Mesendoderm (in vitro differentiated cells): ENCODE results near the gene KIF21B.

ENCODE experiments used
- DNase-seq: peaks from one replicate; pipeline ENCODE4 v3.0.0; 2013
- H2AK5ac ChIP-seq: 2 replicates; pipeline ENCODE4 v1.6.1; 2013; ENCODE audit warnings: low read length, inconsistent platforms
- H2BK120ac ChIP-seq: 2 replicates; pipeline ENCODE4 v1.6.1; 2013; ENCODE audit warnings: low read depth, mild to moderate bottlenecking, low read length, moderate library complexity, mixed read lengths
- H2BK15ac ChIP-seq: replicated peaks from 2 replicates; pipeline ENCODE4 v1.6.1; 2013; ENCODE audit warnings: low read depth, mild to moderate bottlenecking, moderate library complexity
- H2BK5ac ChIP-seq: 2 replicates; pipeline ENCODE4 v1.6.1; 2013; ENCODE audit warnings: low read length, inconsistent platforms
- H3K18ac ChIP-seq: 2 replicates; pipeline ENCODE4 v1.6.1; 2013; ENCODE audit warnings: mild to moderate bottlenecking, low read length, mixed read lengths
- H3K23ac ChIP-seq: one replicate; pipeline ENCODE4 v1.6.1; 2013; ENCODE audit warnings: low read length
- H3K27ac ChIP-seq: 2 replicates; pipeline ENCODE4 v1.5.1; 2013; ENCODE audit warnings: low read depth, mild to moderate bottlenecking, inconsistent platforms, low read length, moderate library complexity
- H3K27me3 ChIP-seq: 2 replicates; pipeline ENCODE4 v1.6.1; 2013; ENCODE audit warnings: low read length, control low read depth, mild to moderate bottlenecking, inconsistent platforms; ENCODE audit not compliant: insufficient read depth, poor library complexity
- H3K36me3 ChIP-seq: 2 replicates; pipeline ENCODE4 v1.6.1; 2013; ENCODE audit warnings: low read length, inconsistent platforms; ENCODE audit not compliant: control insufficient read depth, insufficient read depth
- H3K4ac ChIP-seq: one replicate; pipeline ENCODE4 v1.6.1; 2013; ENCODE audit warnings: low read depth, mild to moderate bottlenecking, low read length, moderate library complexity
- H3K4me1 ChIP-seq: 2 replicates; pipeline ENCODE4 v1.6.1; 2013; ENCODE audit warnings: low read depth, low read length, inconsistent platforms; ENCODE audit not compliant: control insufficient read depth
- H3K4me2 ChIP-seq: 2 replicates; pipeline ENCODE4 v1.6.1; 2013; ENCODE audit warnings: low read length
- H3K4me3 ChIP-seq: 2 replicates; pipeline ENCODE4 v1.5.1; 2013; ENCODE audit warnings: mild to moderate bottlenecking, low read length
- H3K56ac ChIP-seq: one replicate; pipeline ENCODE4 v1.6.1; 2013; ENCODE audit warnings: low read length
- H3K79me1 ChIP-seq: 2 replicates; pipeline ENCODE4 v1.6.1; 2013; ENCODE audit warnings: low read length, inconsistent platforms
- H3K79me2 ChIP-seq: 2 replicates; pipeline ENCODE4 v1.6.1; 2013; ENCODE audit warnings: mild to moderate bottlenecking, low read length; ENCODE audit not compliant: control insufficient read depth, insufficient read depth
- H3K9ac ChIP-seq: 2 replicates; pipeline ENCODE4 v1.6.1; 2013; ENCODE audit warnings: low read length, inconsistent platforms
- H4K5ac ChIP-seq: one replicate; pipeline ENCODE4 v1.6.1; 2013; ENCODE audit warnings: low read length
- H4K8ac ChIP-seq: one replicate; pipeline ENCODE4 v1.6.1; 2013; ENCODE audit warnings: low read depth, mild to moderate bottlenecking, control low read depth, low read length, moderate library complexity
- WGBS: extraction: QIAGEN DNeasy Blood & Tissue Kit; methylation state at CpG from one replicate; pipeline ENCODE4 v1.1.7; 2013; ENCODE audit warnings: low lambda C conversion rate, missing lambda C conversion rate; ENCODE audit not compliant: insufficient coverage; ENCODE audit errors: extremely low coverage; 5-methylcytosine and 5-hydroxymethylcytosine counted together

The KIF21B gene

GRCh38 chr1:201021630-201022492 lies 1.7 kb downstream of the KIF21B start:
- Histone ChIP-seq H2BK120ac (no peak overlapping the region), H2BK15ac (no peak overlapping the region), H3K79me1 (peaks cover 2% of the 10 kb centered on the region), H3K56ac (no peak overlapping the region), H3K4me1 (peaks cover 33% of the 10 kb centered on the region), H3K4me2 (no peak overlapping the region), H2AK5ac (no peak overlapping the region), H3K23ac (no peak overlapping the region), H3K4me3 (no peak overlapping the region), H3K9ac (no peak overlapping the region), H3K27ac (no peak overlapping the region), H3K79me2 (no peaks in the 10 kb centered on the region), H2BK5ac (no peak overlapping the region), H3K18ac (no peak overlapping the region), H4K5ac (no peak overlapping the region), H4K8ac (no peak overlapping the region), H3K4ac (no peak overlapping the region), H3K27me3 (no peaks in the 10 kb centered on the region), H3K36me3 (no peaks in the 10 kb centered on the region)
- DNase-seq = no peak
- WGBS = no CpG with 5 or more reads among the region's 7 CpGs

DNA sequence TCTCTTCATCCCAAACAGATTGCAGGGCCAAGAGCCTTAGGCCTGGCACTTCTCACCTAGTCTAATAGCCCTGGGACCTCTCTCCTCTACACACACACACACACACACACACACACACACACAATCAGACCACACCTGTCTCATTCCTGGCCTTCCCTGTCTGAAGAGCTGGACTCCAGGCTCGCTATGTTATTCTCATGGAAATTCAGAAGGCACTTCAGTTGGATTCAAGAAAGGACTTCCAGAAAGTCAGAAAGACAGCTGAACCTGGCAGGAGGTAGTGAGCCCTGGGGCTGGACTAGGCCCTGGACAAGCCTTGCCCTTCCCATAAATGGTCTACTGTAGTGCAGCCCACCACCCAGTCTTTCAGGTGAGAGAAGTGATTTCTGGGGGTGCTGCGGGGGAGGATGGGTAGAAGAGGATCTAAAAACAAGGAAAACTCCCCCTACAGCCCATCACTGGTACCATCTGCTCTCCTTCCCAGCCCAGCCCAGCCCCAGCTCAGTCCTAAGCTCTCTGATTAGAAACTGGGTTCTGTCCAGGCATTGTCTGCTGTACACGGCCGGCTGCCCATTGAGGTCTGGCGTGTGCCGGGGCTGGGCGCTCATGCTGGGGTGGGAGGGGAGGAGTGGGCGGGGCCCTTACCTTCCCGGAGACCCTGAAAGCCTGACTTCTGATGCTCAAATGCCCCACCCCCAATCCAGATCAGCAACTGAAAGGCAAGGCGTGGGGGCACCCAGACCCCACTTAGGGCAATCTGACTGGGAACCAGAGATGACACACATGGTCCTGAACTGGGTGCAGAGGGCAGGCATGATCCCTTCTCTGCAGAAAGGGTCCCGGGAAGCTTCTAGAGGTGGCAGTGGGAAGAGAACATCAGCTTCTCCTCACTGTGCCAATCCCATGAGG lies 2.5 kb downstream of the KIF21B start:
- Histone ChIP-seq H3K23ac (no peak overlapping the region), H3K27me3 (no peaks in the 10 kb centered on the region), H2AK5ac (peak overlapping the region; percentile 14), H3K27ac (peak overlapping the region; percentile 42), H2BK120ac (no peak overlapping the region), H3K4me2 (no peak overlapping the region), H4K5ac (peak overlapping the region; percentile 65), H3K36me3 (no peaks in the 10 kb centered on the region), H3K79me1 (peaks cover 2% of the 10 kb centered on the region), H4K8ac (no peak overlapping the region), H3K9ac (peak overlapping the region; percentile 40), H2BK5ac (peak overlapping the region; percentile 58), H3K79me2 (no peaks in the 10 kb centered on the region), H3K18ac (peak overlapping the region; percentile 1), H2BK15ac (no peak overlapping the region), H3K4me1 (peaks cover 35% of the 10 kb centered on the region), H3K4me3 (no peak overlapping the region), H3K56ac (peak overlapping the region; percentile 70), H3K4ac (no peak overlapping the region)
- no CpG with 5 or more reads among the region's 11 CpGs for WGBS
- peak; percentile 73 for DNase-seq

DNA sequence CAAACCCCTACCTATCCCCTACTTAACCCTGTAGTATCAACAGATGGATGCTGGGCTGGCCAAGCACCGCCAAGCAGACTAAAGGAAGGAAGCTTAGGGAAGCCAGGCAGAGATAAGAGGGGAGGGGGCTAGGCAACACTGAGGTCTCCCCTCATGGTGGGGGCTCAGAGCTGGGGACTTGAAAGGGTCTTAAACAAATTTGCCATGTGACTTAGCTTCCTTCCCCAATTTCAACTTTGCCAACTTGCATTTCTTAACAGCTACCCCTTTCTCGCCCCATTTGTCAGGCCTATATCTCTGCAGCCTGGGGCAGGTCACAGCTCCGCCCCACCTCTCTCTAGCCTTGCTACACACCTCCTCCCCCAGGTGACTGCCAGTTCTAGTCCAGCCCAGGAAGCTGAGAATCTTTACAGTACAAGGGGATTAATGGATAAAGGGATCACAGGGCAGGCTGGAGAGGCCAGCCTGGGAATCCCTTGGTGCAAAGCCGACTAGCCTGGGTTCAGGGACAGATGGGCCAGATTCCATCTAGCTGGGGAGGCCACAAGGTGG lies 3.4 kb downstream of the KIF21B start:
- H3K36me3 ChIP-seq = no peaks in the 10 kb centered on the region
- H3K27me3 ChIP-seq = no peaks in the 10 kb centered on the region
- H3K79me1 ChIP-seq = peaks cover 2% of the 10 kb centered on the region
- no peak overlapping the region for H2BK120ac ChIP-seq
- peaks cover 38% of the 10 kb centered on the region for H3K4me1 ChIP-seq
- H2BK5ac ChIP-seq = peak overlapping the region; percentile 58
- WGBS = no CpG with 5 or more reads among the region's 4 CpGs
- DNase-seq = peak; percentile 91
- H3K9ac ChIP-seq = peak overlapping the region; percentile 40
- no peak overlapping the region for H3K23ac ChIP-seq
- H3K79me2 ChIP-seq = no peaks in the 10 kb centered on the region
- H4K8ac ChIP-seq = no peak overlapping the region
- H3K4ac ChIP-seq = no peak overlapping the region
- H2AK5ac ChIP-seq = no peak overlapping the region
- peak overlapping the region; percentile 1 for H3K18ac ChIP-seq
- H3K4me3 ChIP-seq = no peak overlapping the region
- no peak overlapping the region for H4K5ac ChIP-seq
- no peak overlapping the region for H2BK15ac ChIP-seq
- peak overlapping the region; percentile 42 for H3K27ac ChIP-seq
- H3K4me2 ChIP-seq = no peak overlapping the region
- peak overlapping the region; percentile 70 for H3K56ac ChIP-seq

DNA sequence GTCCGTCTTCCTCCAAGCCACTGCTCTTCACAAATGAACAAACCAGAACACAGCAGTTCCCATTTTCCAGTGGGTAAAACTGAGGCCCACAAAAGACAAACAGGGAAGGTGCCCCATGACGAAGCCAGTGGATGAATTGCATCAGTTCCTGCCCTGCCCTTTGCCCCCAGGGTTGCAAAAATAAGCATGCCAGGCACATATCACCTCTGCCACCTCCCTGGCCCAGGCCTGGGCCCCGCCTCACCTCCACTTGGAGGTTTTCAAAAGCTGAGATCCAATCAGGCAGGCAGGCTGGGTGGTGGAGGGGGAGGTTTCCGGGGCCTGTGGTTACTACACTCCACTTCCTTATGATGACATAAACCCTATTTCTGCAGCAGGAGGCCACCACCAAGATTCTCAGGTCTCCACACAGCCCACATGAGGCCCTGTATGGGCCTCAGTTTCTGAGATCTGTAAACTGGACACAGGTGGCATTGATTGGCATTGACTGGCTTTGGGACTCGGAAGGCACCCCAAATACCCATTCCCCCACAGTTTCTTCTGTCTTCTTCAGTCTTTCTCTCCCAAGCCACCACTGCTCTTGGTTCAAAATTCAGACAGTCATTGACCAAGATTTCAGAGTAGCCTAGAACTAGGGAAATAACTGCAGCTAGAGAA lies 4.1 kb downstream of the KIF21B start:
- Histone ChIP-seq H3K4me1 (peaks cover 40% of the 10 kb centered on the region), H3K79me1 (peaks cover 2% of the 10 kb centered on the region), H3K27ac (no peak overlapping the region), H3K18ac (no peak overlapping the region), H4K8ac (peak overlapping the region; percentile 16), H3K79me2 (no peaks in the 10 kb centered on the region), H2BK15ac (no peak overlapping the region), H3K4me2 (no peak overlapping the region), H2BK120ac (no peak overlapping the region), H3K9ac (no peak overlapping the region), H3K4ac (no peak overlapping the region), H3K56ac (no peak overlapping the region), H3K36me3 (no peaks in the 10 kb centered on the region), H3K4me3 (no peak overlapping the region), H4K5ac (no peak overlapping the region), H2BK5ac (no peak overlapping the region), H3K23ac (no peak overlapping the region), H2AK5ac (no peak overlapping the region), H3K27me3 (no peaks in the 10 kb centered on the region)
- no CpG with 5 or more reads among the region's 5 CpGs for WGBS
- peak; percentile 55 for DNase-seq

DNA sequence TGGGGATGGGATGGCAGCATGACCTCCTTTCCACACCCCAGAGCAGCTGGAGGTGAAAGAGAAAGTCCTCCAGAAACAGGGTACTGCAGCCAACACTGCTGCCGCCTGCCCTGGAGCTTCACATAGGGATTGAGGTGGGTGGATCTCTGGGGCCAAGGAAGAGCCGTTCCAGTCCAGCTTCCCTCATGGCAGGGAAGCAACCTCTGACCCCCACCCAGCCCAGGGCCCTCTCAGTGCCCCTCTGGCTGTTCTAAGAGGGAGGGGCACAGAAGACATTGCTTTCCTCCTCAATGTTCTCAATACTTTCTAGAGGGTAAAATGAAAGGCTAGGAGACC lies 5.7 kb downstream of the KIF21B start:
- peaks cover 39% of the 10 kb centered on the region for H3K4me1 ChIP-seq
- H3K4me3 ChIP-seq = no peak overlapping the region
- H4K8ac ChIP-seq = no peak overlapping the region
- H4K5ac ChIP-seq = no peak overlapping the region
- no peak overlapping the region for H2BK15ac ChIP-seq
- H3K9ac ChIP-seq = no peak overlapping the region
- H3K79me2 ChIP-seq = no peaks in the 10 kb centered on the region
- no peaks in the 10 kb centered on the region for H3K36me3 ChIP-seq
- H3K23ac ChIP-seq = no peak overlapping the region
- WGBS = no CpG with 5 or more reads among the region's 2 CpGs
- H3K18ac ChIP-seq = no peak overlapping the region
- no peak overlapping the region for H3K4ac ChIP-seq
- H3K79me1 ChIP-seq = peaks cover 2% of the 10 kb centered on the region
- no peak overlapping the region for H2BK120ac ChIP-seq
- no peak overlapping the region for H3K27ac ChIP-seq
- no peak overlapping the region for H2BK5ac ChIP-seq
- DNase-seq = no peak
- H2AK5ac ChIP-seq = peak overlapping the region; percentile 45
- no peak overlapping the region for H3K56ac ChIP-seq
- no peaks in the 10 kb centered on the region for H3K27me3 ChIP-seq
- no peak overlapping the region for H3K4me2 ChIP-seq
